GM21786 (cell line): ENCODE measurements around the gene CTXN3.
"Not testable (repeated sequence)": the region's sequence is repeated elsewhere in the genome, so short reads cannot be mapped to it uniquely, and the experiment has no call there.

Source experiments
- ATAC-seq: cut with Tn5 transposase; IDR thresholded peaks from one replicate; pipeline ENCODE4 v1.9.1; 2021; ENCODE audit not compliant: unreplicated experiment

CTXN3 gene

GRCh38 chr5:127650022-127650421 is 1.1 kb downstream of the CTXN3 start:
- ATAC-seq, result no peak

DNA sequence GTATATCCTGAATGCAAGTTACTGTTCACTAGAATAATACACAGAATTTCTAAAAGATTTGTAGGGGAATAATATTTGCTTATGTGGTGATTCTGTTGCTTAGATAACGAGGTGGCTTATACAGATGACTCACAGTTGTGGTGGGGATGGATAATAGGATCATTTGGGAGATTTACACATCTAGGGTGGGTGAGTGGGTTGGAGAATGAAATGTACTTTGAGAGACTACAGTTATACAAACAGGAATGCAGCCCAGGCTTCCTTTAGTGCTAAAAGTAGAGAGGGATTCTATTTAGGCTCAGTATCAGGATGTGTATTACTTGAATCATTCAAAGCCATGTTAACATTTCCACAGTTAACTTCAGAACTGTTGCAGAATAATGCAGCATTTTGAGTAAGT is 1.8 kb downstream of the CTXN3 start:
- no peak for ATAC-seq

DNA sequence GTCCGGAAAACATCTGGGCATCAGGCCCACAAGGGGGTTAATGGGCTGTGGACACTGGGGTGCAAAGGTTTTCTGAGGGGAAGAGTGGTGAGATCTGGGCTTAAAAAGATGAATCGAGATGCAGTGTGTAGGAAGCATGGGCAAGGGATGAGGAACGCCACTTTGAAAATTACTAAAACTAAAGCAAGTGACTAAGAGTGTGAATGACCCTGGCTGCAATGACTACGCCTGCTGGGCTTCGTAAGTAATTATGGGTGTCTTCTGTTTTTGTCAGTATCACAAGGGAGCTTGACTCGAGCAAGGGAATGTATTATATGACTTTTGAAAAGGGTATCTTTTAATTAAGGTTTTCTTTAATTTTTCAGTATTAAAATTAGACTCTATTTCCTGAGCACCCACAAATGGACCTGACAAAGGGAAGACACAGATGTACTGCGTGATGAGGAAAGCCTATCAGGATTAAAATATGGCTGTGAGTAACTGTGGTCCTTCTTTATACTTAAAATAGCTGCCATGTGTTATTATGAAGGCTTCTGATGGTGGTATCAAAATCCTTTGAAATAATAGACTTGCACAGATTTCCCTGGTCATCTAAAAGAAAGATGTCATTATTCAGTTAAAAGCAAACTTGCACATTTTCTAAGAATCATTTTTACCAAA is 4.2 kb downstream of the CTXN3 start:
- no peak for ATAC-seq

GRCh38 chr5:127656825-127657224 is 7.9 kb downstream of the CTXN3 start:
- ATAC-seq, result no peak

GRCh38 chr5:127660047-127660733 is 11.3 kb downstream of the CTXN3 start:
- ATAC-seq, result no peak

DNA sequence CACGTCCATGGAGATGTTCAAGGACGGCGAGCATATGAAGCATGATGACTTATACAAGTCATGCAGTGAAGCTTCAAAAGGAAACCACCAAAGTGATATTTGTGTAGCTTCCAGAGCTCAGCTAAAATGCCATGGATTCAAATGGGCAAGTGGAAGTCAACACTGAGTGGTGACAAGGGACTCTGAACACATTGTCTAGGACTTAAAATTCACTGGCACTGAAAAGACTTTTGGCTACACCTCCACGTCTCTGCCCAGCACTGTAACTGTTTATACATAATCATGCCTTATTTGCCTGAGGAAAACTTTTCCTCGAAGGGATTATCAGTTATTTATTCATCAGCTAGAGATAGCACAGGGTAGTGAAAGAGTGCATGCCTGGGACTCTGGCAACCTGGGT is 15.2 kb downstream of the CTXN3 start:
- ATAC-seq, result no peak

DNA sequence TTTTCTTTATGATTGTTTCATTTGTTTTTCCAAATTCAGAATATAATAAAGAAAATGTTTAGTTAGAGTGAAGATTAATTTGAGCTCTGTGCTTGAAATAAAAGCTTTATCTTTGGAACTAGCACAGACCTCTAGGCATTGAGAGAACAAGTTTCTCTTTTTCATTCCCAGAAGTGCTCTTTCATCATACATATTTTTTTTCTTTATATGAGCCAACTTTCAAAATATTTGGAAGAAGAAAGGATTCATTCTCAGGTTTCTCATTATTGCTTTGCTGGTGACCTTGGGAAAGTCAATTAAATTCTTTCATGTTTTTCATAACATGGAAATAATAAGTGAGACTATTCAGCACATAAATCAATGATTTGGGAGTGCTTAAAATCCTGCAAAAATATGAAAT is 16.8 kb downstream of the CTXN3 start:
- no peak for ATAC-seq

- no peak for ATAC-seq
Observed at GRCh38 chr5:127666043-127666716, 17.3 kb downstream of the CTXN3 start.

GRCh38 chr5:127667926-127668325 is 19.0 kb downstream of the CTXN3 start:
- no peak for ATAC-seq

DNA sequence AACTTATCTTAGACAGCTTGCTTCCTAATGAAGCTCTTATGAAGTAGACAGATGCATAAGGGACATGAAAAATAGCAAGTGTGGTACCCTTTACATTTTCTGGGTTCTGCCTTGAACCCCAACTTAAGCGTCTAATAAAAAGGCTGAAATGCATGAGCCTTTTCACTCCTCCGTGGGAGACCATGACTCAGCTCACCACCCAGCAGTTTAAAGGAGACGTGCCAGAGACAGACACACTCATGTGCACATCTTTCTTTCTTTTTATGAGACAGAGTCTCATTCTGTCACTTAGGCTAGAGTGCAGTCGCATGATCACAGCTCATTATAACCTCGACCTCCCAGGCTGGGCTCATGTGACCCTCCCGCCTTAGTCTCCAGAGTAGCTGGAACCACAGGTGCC is 22.3 kb downstream of the CTXN3 start:
- ATAC-seq, result no peak

DNA sequence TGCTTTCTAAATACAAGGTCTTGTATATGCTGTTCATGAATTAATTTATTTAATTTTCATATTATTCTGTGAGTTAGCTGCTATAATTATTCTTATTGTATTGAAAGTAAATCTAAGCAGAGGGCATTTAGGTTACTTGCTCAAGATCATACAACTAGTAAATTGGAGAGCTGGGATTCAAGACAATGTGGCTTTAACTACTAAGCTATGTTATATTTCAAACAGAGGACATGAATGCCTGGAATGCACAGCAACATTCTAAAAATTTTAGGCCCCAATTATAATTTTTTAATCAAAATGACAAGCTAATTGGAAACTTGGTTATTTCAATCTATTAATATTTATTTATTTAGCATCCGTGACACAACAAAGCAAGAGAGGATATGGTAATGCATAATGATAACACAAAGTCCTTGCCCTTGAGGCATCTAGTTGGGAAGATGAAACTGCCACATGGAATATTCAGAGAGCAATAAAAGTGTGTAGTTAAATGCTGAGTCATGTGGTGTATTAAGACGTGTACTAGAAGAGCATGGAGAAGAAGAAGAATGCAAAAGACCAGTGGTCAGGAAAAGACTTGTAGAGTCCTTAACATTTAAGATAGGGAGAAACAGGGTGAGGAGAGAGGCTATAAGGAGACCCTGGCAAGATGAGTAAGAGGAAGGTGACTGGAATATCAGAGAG is 24.4 kb downstream of the CTXN3 start:
- no peak for ATAC-seq

DNA sequence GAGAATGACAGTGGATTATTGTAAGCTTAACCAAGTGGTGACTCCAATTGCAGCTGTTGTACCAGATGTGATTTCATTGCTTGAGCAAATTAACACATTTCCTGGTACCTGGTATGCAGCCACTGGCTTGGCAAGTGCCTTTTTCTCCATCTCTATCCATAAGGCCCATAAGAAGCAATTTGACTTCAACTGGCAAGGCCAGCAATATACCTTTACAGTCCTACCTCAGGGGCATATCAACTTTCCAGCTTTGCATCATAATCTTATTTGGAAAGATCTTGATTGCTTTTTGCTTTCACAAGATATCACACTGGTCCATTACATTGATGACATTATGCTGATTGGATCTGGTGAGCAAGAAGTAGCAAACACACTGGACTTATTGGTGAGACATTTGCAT is 28.1 kb downstream of the CTXN3 start:
- ATAC-seq, result not testable (repeated sequence)

DNA sequence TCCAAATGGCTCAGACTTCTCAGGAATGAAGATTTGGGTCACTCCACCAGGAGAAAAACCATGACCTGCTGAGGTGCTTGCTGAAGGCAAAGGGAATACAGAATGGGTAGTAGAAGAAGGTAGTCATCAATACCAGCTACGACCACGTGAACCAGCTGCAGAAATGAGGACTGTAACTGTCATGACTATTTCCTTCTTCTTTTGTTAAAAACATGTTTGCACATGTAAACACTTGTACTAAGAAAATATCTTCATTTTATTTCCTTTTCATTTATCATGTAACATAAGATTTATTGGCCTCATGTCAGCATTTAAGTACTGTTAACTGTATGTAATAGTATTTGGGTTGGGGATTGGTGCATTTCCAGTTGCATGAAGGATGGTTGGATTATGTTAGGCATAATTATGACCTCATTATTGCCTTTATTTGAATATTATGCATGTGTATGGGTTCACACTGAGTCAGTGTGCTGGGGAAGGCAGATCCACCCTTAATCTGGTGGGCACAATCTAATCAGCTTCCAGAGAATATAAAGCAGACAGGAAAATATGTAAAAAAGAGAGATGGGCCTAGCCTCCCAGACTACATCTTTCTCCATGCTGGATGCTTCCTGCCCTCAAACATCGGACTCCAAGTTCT is 30.9 kb downstream of the CTXN3 start:
- not testable (repeated sequence) for ATAC-seq

DNA sequence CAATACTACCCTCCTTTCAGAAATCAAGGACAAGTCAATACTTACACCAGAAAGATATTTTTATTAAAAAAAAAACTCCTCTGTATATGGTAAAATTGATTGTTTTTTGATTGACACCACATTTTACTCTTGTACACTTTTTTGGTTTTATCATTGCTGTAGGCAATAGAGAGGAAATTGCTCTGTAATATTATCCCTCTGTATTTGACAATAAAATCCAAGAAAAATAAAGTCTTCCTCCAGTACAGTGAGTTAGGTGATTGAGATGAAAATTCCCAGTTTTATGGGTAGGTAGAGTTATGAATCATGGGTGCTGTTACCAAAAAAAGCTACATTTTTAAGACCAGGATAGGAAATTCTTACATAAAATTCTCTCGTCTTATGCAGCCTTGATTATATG is 31.7 kb downstream of the CTXN3 start:
- no peak for ATAC-seq

- no peak for ATAC-seq
Observed at GRCh38 chr5:127683008-127683407, 34.1 kb downstream of the CTXN3 start.

GRCh38 chr5:127684726-127685467 is 36.0 kb downstream of the CTXN3 start:
- ATAC-seq, result no peak

- no peak for ATAC-seq
Observed at GRCh38 chr5:127685662-127686061, 36.8 kb downstream of the CTXN3 start.

DNA sequence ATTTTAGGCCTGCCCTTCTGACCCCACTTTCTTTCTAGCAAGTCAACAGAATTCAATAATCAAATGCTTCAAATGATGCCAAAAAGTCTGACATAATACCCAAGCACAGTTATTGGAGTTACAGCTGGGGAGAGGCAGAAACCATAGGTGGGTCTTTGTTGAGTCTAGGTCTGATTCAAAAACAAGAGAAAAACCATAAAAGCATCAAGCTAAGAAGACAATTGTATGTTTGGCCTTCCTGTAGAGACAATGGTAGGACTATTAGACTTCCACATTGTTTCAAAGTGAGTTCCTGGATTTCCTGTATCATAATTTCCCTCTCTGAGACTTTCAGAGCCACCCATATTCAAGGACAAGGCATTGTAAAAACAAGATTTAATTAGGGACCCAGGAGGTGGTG is 37.5 kb downstream of the CTXN3 start:
- no peak for ATAC-seq

DNA sequence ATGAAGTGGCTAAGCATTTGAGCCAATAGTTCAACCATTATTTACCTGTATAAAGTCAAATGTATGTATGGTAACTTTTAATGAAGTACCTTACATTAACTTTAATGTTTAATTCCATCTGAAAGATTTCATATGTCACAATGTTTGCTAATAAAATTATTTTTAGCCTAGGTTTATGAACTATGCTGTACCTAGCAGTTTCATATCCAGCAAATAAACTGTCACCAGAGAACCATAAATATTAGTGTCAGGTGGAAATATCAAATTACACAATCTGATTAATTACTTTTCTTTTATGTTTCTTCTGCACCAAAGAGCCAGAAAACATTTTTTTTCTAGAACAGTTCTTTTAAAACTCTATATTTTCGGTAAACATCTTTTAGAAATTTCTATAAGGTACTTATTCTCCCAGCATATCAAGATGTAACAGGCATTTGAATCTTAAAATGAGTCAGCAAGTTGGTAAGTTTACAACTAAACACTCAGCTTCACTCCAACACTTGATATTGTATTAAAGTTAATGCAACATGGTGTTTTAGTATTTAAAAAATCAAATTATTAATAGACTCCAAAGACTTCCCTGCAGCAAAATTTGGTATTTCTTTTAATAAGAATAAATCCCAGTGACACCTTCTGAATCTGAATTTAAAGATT is 45.8 kb downstream of the CTXN3 start:
- ATAC-seq, result no peak

- no peak for ATAC-seq
Observed at GRCh38 chr5:127695346-127695745, 46.5 kb downstream of the CTXN3 start.
